ENCODE measurements around the gene WDR62.

- TF ChIP-seq CTCF (optimal IDR thresholded peaks at IDR 0.05 in 1 of 3, IDR thresholded peaks at IDR 0.05 in 1 of 3, conservative IDR thresholded peaks at IDR 0.05 in 1 of 3; ENCODE audit: extremely low read depth in 1 of 3, insufficient read depth in 2 of 3, low read length in 3 of 3) (no peak), EZH2 (IDR thresholded peaks at IDR 0.05; ENCODE audit: low read length) (no peak)
Observed at GRCh38 chr19:36142496-36142895, 87.8 kb downstream of the WDR62 start.
